Rectal smooth muscle tissue (tissue), 1 donor: ENCODE results near the gene ZNF32.

Experiments
- H3K27ac ChIP-seq: one replicate; pipeline ENCODE4 v1.7.0; 2013; ENCODE audit warnings: low read depth, low read length, inconsistent platforms
- H3K27me3 ChIP-seq: one replicate; pipeline ENCODE4 v1.7.0; 2013; ENCODE audit warnings: low read length; ENCODE audit not compliant: control insufficient read depth, insufficient read depth
- H3K36me3 ChIP-seq: one replicate; pipeline ENCODE4 v1.7.0; 2013; ENCODE audit warnings: low read length; ENCODE audit not compliant: control insufficient read depth, insufficient read depth
- H3K4me1 ChIP-seq: one replicate; pipeline ENCODE4 v1.7.0; 2013; ENCODE audit warnings: low read length; ENCODE audit not compliant: control insufficient read depth, insufficient read depth
- H3K4me3 ChIP-seq: one replicate; pipeline ENCODE4 v1.7.0; 2013; ENCODE audit warnings: low read length
- H3K9ac ChIP-seq: one replicate; pipeline ENCODE4 v1.7.0; 2013; ENCODE audit warnings: low read length

Gene ZNF32

GRCh38 chr10:43648398-43649184, at the start of gene ZNF32:
ZNF32 (minus strand) TSS chr10:43648881; CDS start chr10:43646133, 2,748 bp downstream.
- peak within 1 kb of the TSS; percentile 49 for H3K9ac ChIP-seq
- H3K27ac ChIP-seq = peak within 1 kb of the TSS; percentile 77
- H3K4me3 ChIP-seq = peak within 1 kb of the TSS; percentile 74
- H3K4me1 ChIP-seq = peaks cover 2% of the 10 kb centered on the region
- peaks cover 19% of the 10 kb centered on the region for H3K36me3 ChIP-seq
- no peaks in the 10 kb centered on the region for H3K27me3 ChIP-seq

- no peak overlapping the region for H3K27ac ChIP-seq
Observed at GRCh38 chr10:43698156-43698555, 49.5 kb upstream of the ZNF32 start.

GRCh38 chr10:43696909-43697483, 48.3 kb upstream of the ZNF32 start:
- Histone ChIP-seq H3K36me3 (no peaks in the 10 kb centered on the region), H3K27ac (no peak overlapping the region), H3K4me3 (no peak overlapping the region), H3K27me3 (no peaks in the 10 kb centered on the region), H3K9ac (no peak overlapping the region), H3K4me1 (no peaks in the 10 kb centered on the region)

More at GRCh38 chr10:43698156-43698555, 49.5 kb upstream of the ZNF32 start:
- Histone ChIP-seq H3K9ac (no peak overlapping the region), H3K4me3 (no peak overlapping the region), H3K36me3 (no peaks in the 10 kb centered on the region), H3K27me3 (no peaks in the 10 kb centered on the region), H3K4me1 (no peaks in the 10 kb centered on the region)

GRCh38 chr10:43695730-43696129, 47.0 kb upstream of the ZNF32 start:
- no peak overlapping the region for H3K4me3 ChIP-seq
- no peaks in the 10 kb centered on the region for H3K36me3 ChIP-seq
- no peak overlapping the region for H3K27ac ChIP-seq
- no peak overlapping the region for H3K9ac ChIP-seq
- H3K4me1 ChIP-seq = no peaks in the 10 kb centered on the region
- no peaks in the 10 kb centered on the region for H3K27me3 ChIP-seq

- Histone ChIP-seq H3K9ac (no peak overlapping the region), H3K4me3 (no peak overlapping the region), H3K4me1 (peaks cover 2% of the 10 kb centered on the region), H3K27me3 (no peaks in the 10 kb centered on the region), H3K27ac (no peak overlapping the region), H3K36me3 (no peaks in the 10 kb centered on the region)
Observed at GRCh38 chr10:43695321-43695720, 46.6 kb upstream of the ZNF32 start.

GRCh38 chr10:43694526-43694925, 45.8 kb upstream of the ZNF32 start:
- Histone ChIP-seq H3K36me3 (no peaks in the 10 kb centered on the region), H3K9ac (no peak overlapping the region), H3K27ac (no peak overlapping the region), H3K4me1 (peaks cover 3% of the 10 kb centered on the region), H3K4me3 (no peak overlapping the region), H3K27me3 (no peaks in the 10 kb centered on the region)

GRCh38 chr10:43693602-43694001, 44.9 kb upstream of the ZNF32 start:
- Histone ChIP-seq H3K4me1 (peaks cover 3% of the 10 kb centered on the region), H3K27me3 (no peaks in the 10 kb centered on the region), H3K36me3 (no peaks in the 10 kb centered on the region), H3K27ac (no peak overlapping the region), H3K4me3 (no peak overlapping the region), H3K9ac (no peak overlapping the region)

- no peaks in the 10 kb centered on the region for H3K27me3 ChIP-seq
- no peak overlapping the region for H3K9ac ChIP-seq
- no peak overlapping the region for H3K27ac ChIP-seq
- H3K4me3 ChIP-seq = no peak overlapping the region
- H3K36me3 ChIP-seq = no peaks in the 10 kb centered on the region
- H3K4me1 ChIP-seq = peaks cover 3% of the 10 kb centered on the region
Observed at GRCh38 chr10:43692051-43692825, 43.6 kb upstream of the ZNF32 start.

GRCh38 chr10:43691485-43691884, 42.8 kb upstream of the ZNF32 start:
- H3K36me3 ChIP-seq = no peaks in the 10 kb centered on the region
- H3K27ac ChIP-seq = no peak overlapping the region
- no peak overlapping the region for H3K9ac ChIP-seq
- no peak overlapping the region for H3K4me3 ChIP-seq
- no peaks in the 10 kb centered on the region for H3K27me3 ChIP-seq
- peaks cover 3% of the 10 kb centered on the region for H3K4me1 ChIP-seq

GRCh38 chr10:43689955-43690771, 41.5 kb upstream of the ZNF32 start:
- peak overlapping the region; percentile 69 for H3K4me3 ChIP-seq
- no peaks in the 10 kb centered on the region for H3K36me3 ChIP-seq
- no peaks in the 10 kb centered on the region for H3K27me3 ChIP-seq
- H3K27ac ChIP-seq = peak overlapping the region; percentile 73
- peaks cover 3% of the 10 kb centered on the region for H3K4me1 ChIP-seq
- H3K9ac ChIP-seq = peak overlapping the region; percentile 47

- H3K36me3 ChIP-seq = no peaks in the 10 kb centered on the region
- no peaks in the 10 kb centered on the region for H3K27me3 ChIP-seq
- peaks cover 3% of the 10 kb centered on the region for H3K4me1 ChIP-seq
- H3K9ac ChIP-seq = peak overlapping the region; percentile 47
- H3K27ac ChIP-seq = peak overlapping the region; percentile 73
- peak overlapping the region; percentile 69 for H3K4me3 ChIP-seq
Observed at GRCh38 chr10:43689618-43689954, 40.9 kb upstream of the ZNF32 start.

GRCh38 chr10:43689007-43689491, 40.4 kb upstream of the ZNF32 start:
- no peak overlapping the region for H3K27ac ChIP-seq
- H3K27me3 ChIP-seq = no peaks in the 10 kb centered on the region
- no peaks in the 10 kb centered on the region for H3K36me3 ChIP-seq
- peaks cover 3% of the 10 kb centered on the region for H3K4me1 ChIP-seq
- H3K9ac ChIP-seq = no peak overlapping the region
- peak overlapping the region; percentile 69 for H3K4me3 ChIP-seq
